Right lobe of liver (tissue), 6 donors: ENCODE measurements around the gene FBN3. TPM values are rescaled to one million over a fixed set of nuclear protein-coding genes. Genes with fewer than 3 reads are reported as not detected.
"Not testable (repeated sequence)": the region's sequence is repeated elsewhere in the genome, so short reads cannot be mapped to it uniquely, and the experiment has no call there.

Experiments
- ATAC-seq, 4 donors: fragments of 200-7000 bp; cut with Tn5 transposase; one replicate each; pipeline ENCODE4 v1.9.1; 2020; ENCODE audit warnings: mild to moderate bottlenecking in 4 of 4, moderate library complexity in 4 of 4
- DNase-seq, 3 donors: peaks; one replicate each; pipeline ENCODE4 v3.0.0-alpha.2; 2020
- H3K27ac ChIP-seq, 3 donors: fragments of 200-600 bp; one replicate each; pipeline ENCODE4 v1.8.0; 2022
- H3K27me3 ChIP-seq, 2 donors: fragments of 200-600 bp; one replicate each; pipeline ENCODE4 v1.8.0; 2022
- H3K36me3 ChIP-seq, 4 donors: fragments of 200-600 bp; sonication (generic) in 1 of 4; one replicate each; pipeline versions ENCODE4 v1.5.1 to v1.8.0; 2017 to 2022; ENCODE audit warnings: control low read depth in 1 of 4
- H3K4me1 ChIP-seq, 4 donors: fragments of 200-600 bp; sonication (generic) in 1 of 4; one replicate each; pipeline versions ENCODE4 v1.5.1 to v1.8.0; 2017 to 2022; ENCODE audit warnings: control low read depth in 1 of 4
- H3K4me3 ChIP-seq, 3 donors: fragments of 200-600 bp; one replicate each; pipeline ENCODE4 v1.8.0; 2022
- H3K9me3 ChIP-seq, 4 donors: fragments of 200-600 bp; sonication (generic) in 1 of 4; one replicate each; pipeline versions ENCODE4 v1.5.1 to v1.8.0; 2017 to 2022; ENCODE audit warnings: control low read depth in 1 of 4
- CTCF ChIP-seq, 4 donors: fragments of 200-600 bp in 3 of 4; fragments of 450-650 bp in 1 of 4; IDR thresholded peaks; one replicate each; pipeline versions ENCODE4 v1.5.1 to v1.8.0; 2016 to 2022; ENCODE audit warnings: antibody characterized with exemption in 4 of 4, mild to moderate bottlenecking in 2 of 4
- POLR2A ChIP-seq: fragments of 450-650 bp; IDR thresholded peaks from one replicate; pipeline ENCODE4 v1.6.1; 2017; ENCODE audit warnings: antibody characterized with exemption, mild to moderate bottlenecking
- WGBS: methylation state at CpG from one replicate; pipeline ENCODE4 v1.1.6; 2018; ENCODE audit warnings: low coverage, low lambda C conversion rate; ENCODE audit not compliant: insufficient coverage; ENCODE audit errors: missing lambda C conversion rate; 5-methylcytosine and 5-hydroxymethylcytosine counted together
- intact Hi-C, 2 donors: fragments of 100-400 bp; cut with DNase I; formaldehyde crosslinking; loops; one replicate each; pipeline versions ENCODE4 v1.11.2 to v1.14.1; 2022
- total RNA-seq, 6 experiments: library from RNA; depleted of rRNA in 2 of 6; stranded (reverse); fragments of >200 nt in 2 of 6; fragmentation: NEBNext Ultra II Directional in 3 of 6; extraction: Animal tissue kit (Norgen Biotek cat#: 25700) in 3 of 6; gene quantifications; one replicate each; pipeline versions ENCODE4 v1.1.0 to v1.2.4, GENCODE V29; 2016 to 2023
- donor health status: DM: no; HTN: yes; CAD: no.
- donor health status: DM: no; HTN: no; CAD: no.
- donor health status: DM: no; HTN: no; CAD: no.
- donor health status: DM: no; HTN: yes; CAD: no.
- donor health status: DM: no; HTN: yes; CAD: no.

Gene FBN3
- total RNA-seq, 6 experiments from 2014 or later = 0.11 to 0.37 TPM; not detected in 4

GRCh38 chr19:8109455-8109854 lies 39.9 kb downstream of the FBN3 start:
- no peaks in the 10 kb centered on the region for H3K4me1 ChIP-seq
- ATAC-seq (no peak), DNase-seq (no peak)
- H3K9me3 ChIP-seq = no peaks in the 10 kb centered on the region
- no peaks in the 10 kb centered on the region for H3K27me3 ChIP-seq
- H3K27ac ChIP-seq = no peak overlapping the region
- no peak overlapping the region for H3K4me3 ChIP-seq
- 31% methylated on average over 2 of the region's 12 CpGs for WGBS
- H3K36me3 ChIP-seq = no peaks in the 10 kb centered on the region
- no peak for TF ChIP-seq POLR2A
- TF ChIP-seq CTCF (IDR thresholded peaks at IDR 0.05) = no peak
- intact Hi-C loops = no loop called here

- H3K4me3 ChIP-seq = no peak overlapping the region
- H3K4me1 ChIP-seq = no peaks in the 10 kb centered on the region
- intact Hi-C loops = no loop called here
- WGBS = 63% methylated on average over 6 of the region's 19 CpGs
- ATAC-seq = no peak
- H3K36me3 ChIP-seq = no peaks in the 10 kb centered on the region
- no peak for DNase-seq
- H3K9me3 ChIP-seq = no peaks in the 10 kb centered on the region
- no peaks in the 10 kb centered on the region for H3K27me3 ChIP-seq
- no peak for TF ChIP-seq CTCF (IDR thresholded peaks at IDR 0.05)
- TF ChIP-seq POLR2A = no peak
- no peak overlapping the region for H3K27ac ChIP-seq
These were observed 40.6 kb downstream of the FBN3 start for GRCh38 chr19:8108560-8109445.

GRCh38 chr19:8107301-8107903 lies 42.0 kb downstream of the FBN3 start:
- no peak for DNase-seq
- WGBS = 48% methylated on average over 2 of the region's 2 CpGs

GRCh38 chr19:8105471-8105870 lies 43.9 kb downstream of the FBN3 start:
- H3K4me3 ChIP-seq = no peak overlapping the region
- DNase-seq (no peak), ATAC-seq (no peak)
- H3K9me3 ChIP-seq = no peaks in the 10 kb centered on the region
- TF ChIP-seq POLR2A (no peak), CTCF (IDR thresholded peaks at IDR 0.05) (no peak)
- intact Hi-C loops = no loop called here
- no peak overlapping the region for H3K27ac ChIP-seq
- no peaks in the 10 kb centered on the region for H3K27me3 ChIP-seq
- H3K36me3 ChIP-seq = no peaks in the 10 kb centered on the region
- 63% methylated on average over 2 of the region's 2 CpGs for WGBS
- H3K4me1 ChIP-seq = no peaks in the 10 kb centered on the region

More at GRCh38 chr19:8107301-8107903, 42.0 kb downstream of the FBN3 start:
- H3K36me3 ChIP-seq = no peaks in the 10 kb centered on the region
- no peak overlapping the region for H3K4me3 ChIP-seq
- no peak for ATAC-seq
- no peaks in the 10 kb centered on the region for H3K4me1 ChIP-seq
- TF ChIP-seq CTCF (IDR thresholded peaks at IDR 0.05) (no peak), POLR2A (no peak)
- H3K9me3 ChIP-seq = no peaks in the 10 kb centered on the region
- intact Hi-C loops = no loop called here
- H3K27me3 ChIP-seq = no peaks in the 10 kb centered on the region
- no peak overlapping the region for H3K27ac ChIP-seq

- H3K36me3 ChIP-seq, H3K27me3 ChIP-seq, H3K27ac ChIP-seq, ATAC-seq, H3K9me3 ChIP-seq, intact Hi-C loops, H3K4me3 ChIP-seq, H3K4me1 ChIP-seq: not testable (repeated sequence)
- 93% methylated on average over 8 of the region's 12 CpGs for WGBS
- DNase-seq = peak in 1 of 3 donors; percentile 11
These were observed 47.5 kb downstream of the FBN3 start for GRCh38 chr19:8101910-8102309.
